Tibial nerve (tissue), 4 donors: Measurements from ENCODE around the gene PAPLN.

Experiments
- EP300 ChIP-seq, 2 donors: sonication (generic); formaldehyde crosslinking; IDR thresholded peaks; one replicate each; pipeline ENCODE4 v1.6.1; 2017; ENCODE audit warnings: antibody characterized with exemption in 2 of 2, mild to moderate bottlenecking in 1 of 2
- POLR2A ChIP-seq, 2 donors: fragments of 450-650 bp; IDR thresholded peaks; one replicate each; pipeline ENCODE4 v1.6.1; 2017; ENCODE audit warnings: antibody characterized with exemption in 2 of 2, mild to moderate bottlenecking in 2 of 2, moderate library complexity in 2 of 2
- TF ChIP-seq, protein P1 (sequence below), 5 experiments: fragments of 200-600 bp in 3 of 5; fragments of 450-650 bp in 2 of 5; sonication (generic) in 3 of 5; IDR thresholded peaks; one replicate each; pipeline ENCODE4 v1.5.1; 2016 to 2019; ENCODE audit warnings: antibody characterized with exemption in 5 of 5, mild to moderate bottlenecking in 3 of 5, moderate library complexity in 2 of 5

- TF ChIP-seq, protein P1, sequence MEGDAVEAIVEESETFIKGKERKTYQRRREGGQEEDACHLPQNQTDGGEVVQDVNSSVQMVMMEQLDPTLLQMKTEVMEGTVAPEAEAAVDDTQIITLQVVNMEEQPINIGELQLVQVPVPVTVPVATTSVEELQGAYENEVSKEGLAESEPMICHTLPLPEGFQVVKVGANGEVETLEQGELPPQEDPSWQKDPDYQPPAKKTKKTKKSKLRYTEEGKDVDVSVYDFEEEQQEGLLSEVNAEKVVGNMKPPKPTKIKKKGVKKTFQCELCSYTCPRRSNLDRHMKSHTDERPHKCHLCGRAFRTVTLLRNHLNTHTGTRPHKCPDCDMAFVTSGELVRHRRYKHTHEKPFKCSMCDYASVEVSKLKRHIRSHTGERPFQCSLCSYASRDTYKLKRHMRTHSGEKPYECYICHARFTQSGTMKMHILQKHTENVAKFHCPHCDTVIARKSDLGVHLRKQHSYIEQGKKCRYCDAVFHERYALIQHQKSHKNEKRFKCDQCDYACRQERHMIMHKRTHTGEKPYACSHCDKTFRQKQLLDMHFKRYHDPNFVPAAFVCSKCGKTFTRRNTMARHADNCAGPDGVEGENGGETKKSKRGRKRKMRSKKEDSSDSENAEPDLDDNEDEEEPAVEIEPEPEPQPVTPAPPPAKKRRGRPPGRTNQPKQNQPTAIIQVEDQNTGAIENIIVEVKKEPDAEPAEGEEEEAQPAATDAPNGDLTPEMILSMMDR (IDR thresholded peaks at IDR 0.05), result no peak
- TF ChIP-seq POLR2A (IDR thresholded peaks at IDR 0.05) (no peak), EP300 (IDR thresholded peaks at IDR 0.05) (no peak)
Measured at GRCh38 chr14:73203527-73203926, 33.8 kb upstream of the PAPLN start.
